Measurements from ENCODE around the gene SETD6.

The SETD6 gene

GRCh38 chr16:58509256-58510096 is 5.8 kb upstream of the SETD6 start:
- Histone ChIP-seq H3K9ac (ENCODE audit: low read length) (no peak overlapping the region), H3K4me1 (ENCODE audit: insufficient read depth, low read length, severe bottlenecking) (peaks cover 3% of the 10 kb centered on the region), H3K4me3 (ENCODE audit: low read depth, low read length, poor library complexity, severe bottlenecking) (no peak overlapping the region), H4K20me1 (ENCODE audit: insufficient read depth, low read length) (no peaks in the 10 kb centered on the region), H3K27ac (ENCODE audit: low read depth, low read length, poor library complexity, severe bottlenecking) (no peak overlapping the region), H3K27me3 (ENCODE audit: insufficient read depth, low read length) (no peaks in the 10 kb centered on the region), H3K4me2 (ENCODE audit: low read length) (no peak overlapping the region), H3K9me3 (ENCODE audit: low read length) (no peaks in the 10 kb centered on the region), H2AFZ (ENCODE audit: low read length) (no peak overlapping the region), H3K36me3 (ENCODE audit: insufficient read depth, low read length) (no peaks in the 10 kb centered on the region; the same call in 1 of the 2 replicates), H3F3A (ENCODE audit: insufficient read depth, low read length) (0 out of 2 replicates have a peak, but pooled peaks cover 4% of the 10 kb centered on the region), H3K9me2 (ENCODE audit: low read depth, low read length) (no peaks in the 10 kb centered on the region), H3K79me2 (ENCODE audit: insufficient read depth, low read length) (no peaks in the 10 kb centered on the region)
- TF ChIP-seq CTCF (IDR thresholded peaks at IDR 0.05; ENCODE audit: low read length) (no peak), EZH2 (IDR thresholded peaks at IDR 0.05; ENCODE audit: borderline replicate concordance, low read length) (no peak)

- Histone ChIP-seq H3K79me2 (ENCODE audit: insufficient read depth, low read length) (no peaks in the 10 kb centered on the region), H3K9me3 (ENCODE audit: low read length) (no peaks in the 10 kb centered on the region), H3K4me2 (ENCODE audit: low read length) (no peak overlapping the region), H3K27ac (ENCODE audit: low read depth, low read length, poor library complexity, severe bottlenecking) (no peak overlapping the region), H3K9ac (ENCODE audit: low read length) (no peak overlapping the region), H4K20me1 (ENCODE audit: insufficient read depth, low read length) (no peaks in the 10 kb centered on the region), H3K36me3 (ENCODE audit: insufficient read depth, low read length) (no peaks in the 10 kb centered on the region; the same call in 1 of the 2 replicates), H3K4me1 (ENCODE audit: insufficient read depth, low read length, severe bottlenecking) (peaks cover 9% of the 10 kb centered on the region), H3K4me3 (ENCODE audit: low read depth, low read length, poor library complexity, severe bottlenecking) (no peak overlapping the region), H3K27me3 (ENCODE audit: insufficient read depth, low read length) (no peaks in the 10 kb centered on the region), H2AFZ (ENCODE audit: low read length) (no peak overlapping the region), H3K9me2 (ENCODE audit: low read depth, low read length) (no peaks in the 10 kb centered on the region), H3F3A (ENCODE audit: insufficient read depth, low read length) (0 out of 2 replicates have a peak, but pooled peaks cover 4% of the 10 kb centered on the region)
- TF ChIP-seq EZH2 (IDR thresholded peaks at IDR 0.05; ENCODE audit: borderline replicate concordance, low read length) (no peak), CTCF (IDR thresholded peaks at IDR 0.05; ENCODE audit: low read length) (no peak)
Observed at GRCh38 chr16:58510097-58510775, 5.1 kb upstream of the SETD6 start.

GRCh38 chr16:58510776-58511628 is 4.3 kb upstream of the SETD6 start:
- Histone ChIP-seq H2AFZ (ENCODE audit: low read length) (no peak overlapping the region), H3K79me2 (ENCODE audit: insufficient read depth, low read length) (no peaks in the 10 kb centered on the region), H3K27ac (ENCODE audit: low read depth, low read length, poor library complexity, severe bottlenecking) (no peak overlapping the region), H4K20me1 (ENCODE audit: insufficient read depth, low read length) (no peaks in the 10 kb centered on the region), H3F3A (ENCODE audit: insufficient read depth, low read length) (0 out of 2 replicates have a peak, but pooled peaks cover 4% of the 10 kb centered on the region), H3K36me3 (ENCODE audit: insufficient read depth, low read length) (no peaks in the 10 kb centered on the region; the same call in 1 of the 2 replicates), H3K9me3 (ENCODE audit: low read length) (no peaks in the 10 kb centered on the region), H3K4me2 (ENCODE audit: low read length) (no peak overlapping the region), H3K4me3 (ENCODE audit: low read depth, low read length, poor library complexity, severe bottlenecking) (no peak overlapping the region), H3K27me3 (ENCODE audit: insufficient read depth, low read length) (no peaks in the 10 kb centered on the region), H3K9ac (ENCODE audit: low read length) (no peak overlapping the region), H3K4me1 (ENCODE audit: insufficient read depth, low read length, severe bottlenecking) (peaks cover 9% of the 10 kb centered on the region), H3K9me2 (ENCODE audit: low read depth, low read length) (no peaks in the 10 kb centered on the region)
- TF ChIP-seq EZH2 (IDR thresholded peaks at IDR 0.05; ENCODE audit: borderline replicate concordance, low read length) (no peak), CTCF (IDR thresholded peaks at IDR 0.05; ENCODE audit: low read length) (no peak)
